ENCODE data around the gene NEK10.
"Not testable (repeated sequence)": the region's sequence is repeated elsewhere in the genome, so short reads cannot be mapped to it uniquely, and the experiment has no call there.

NEK10 gene

DNA sequence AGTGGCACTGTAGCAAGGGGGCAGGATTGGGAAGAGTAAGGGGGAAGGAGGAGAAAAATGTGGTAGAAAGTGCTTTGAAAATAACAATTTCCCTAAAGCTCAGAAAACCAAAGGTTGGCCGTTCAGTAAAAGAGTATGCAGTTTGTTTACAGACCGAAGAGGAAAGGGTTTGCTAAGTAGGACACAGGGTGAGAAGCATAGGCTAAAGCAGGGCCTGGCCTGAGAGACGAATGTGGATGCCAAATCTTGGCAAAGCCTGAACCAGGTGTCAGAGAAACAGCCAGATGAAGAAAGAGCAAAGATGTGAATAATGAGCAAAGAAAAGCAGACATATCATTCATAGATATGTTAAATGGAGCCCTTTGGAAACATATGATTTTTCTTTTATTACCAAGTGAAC is 17.1 kb downstream of the NEK10 start:
- DNase-seq (ENCODE audit: low read depth in 2 of 2), result no peak

DNA sequence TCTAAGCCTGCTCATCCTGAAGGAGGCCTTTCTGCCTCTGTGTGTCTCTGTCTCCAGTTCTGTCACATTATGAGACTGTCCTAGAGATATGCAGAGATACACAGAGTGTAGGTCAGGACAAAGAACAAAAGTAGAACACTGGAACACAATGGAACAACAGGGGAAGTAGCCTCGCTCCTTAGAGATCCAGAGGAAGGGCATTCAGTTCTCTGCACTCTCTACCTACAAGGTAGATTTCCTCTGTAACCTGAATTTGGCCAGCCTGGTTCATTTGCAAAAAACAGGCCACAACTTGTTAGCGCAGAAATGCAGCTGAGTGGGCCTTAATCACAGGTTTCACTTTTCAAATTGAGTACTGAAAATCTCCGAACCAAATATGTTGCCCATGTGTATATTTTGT is 19.4 kb downstream of the NEK10 start:
- no peak for DNase-seq (ENCODE audit: low read depth in 2 of 2)

- DNase-seq (ENCODE audit: low read depth in 2 of 2), result no peak
Measured at GRCh38 chr3:27345959-27346865, 23.0 kb downstream of the NEK10 start.

GRCh38 chr3:27345493-27345892 is 23.7 kb downstream of the NEK10 start:
- no peak for DNase-seq (ENCODE audit: low read depth in 2 of 2)

- DNase-seq (ENCODE audit: low read depth in 2 of 2), result no peak
Measured at GRCh38 chr3:27345045-27345444, 24.1 kb downstream of the NEK10 start.

GRCh38 chr3:27344192-27344591 is 25.0 kb downstream of the NEK10 start:
- no peak for DNase-seq (ENCODE audit: low read depth in 2 of 2)

DNA sequence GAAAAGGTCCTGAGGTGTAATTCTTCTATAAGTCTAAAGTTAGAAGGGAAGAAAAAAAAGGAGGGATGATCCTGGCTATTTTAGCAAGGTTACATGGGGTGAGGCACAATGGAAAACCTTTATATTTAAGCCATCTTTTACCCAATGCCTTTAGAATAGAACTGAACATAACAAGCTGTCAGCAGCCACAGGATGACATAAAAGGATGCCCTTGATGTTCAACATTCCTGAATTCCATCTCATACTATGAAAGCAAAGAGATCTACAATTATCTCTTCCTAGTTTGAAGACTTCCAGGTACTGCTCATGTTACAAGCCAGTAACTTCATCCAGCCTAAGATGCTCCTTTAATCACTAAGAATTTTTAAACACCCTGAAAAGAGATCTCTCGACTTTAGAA is 26.9 kb downstream of the NEK10 start:
- DNase-seq (ENCODE audit: low read depth in 2 of 2), result no peak

- DNase-seq (ENCODE audit: low read depth in 2 of 2), result no peak
Measured at GRCh38 chr3:27340534-27340933, 28.6 kb downstream of the NEK10 start.

DNA sequence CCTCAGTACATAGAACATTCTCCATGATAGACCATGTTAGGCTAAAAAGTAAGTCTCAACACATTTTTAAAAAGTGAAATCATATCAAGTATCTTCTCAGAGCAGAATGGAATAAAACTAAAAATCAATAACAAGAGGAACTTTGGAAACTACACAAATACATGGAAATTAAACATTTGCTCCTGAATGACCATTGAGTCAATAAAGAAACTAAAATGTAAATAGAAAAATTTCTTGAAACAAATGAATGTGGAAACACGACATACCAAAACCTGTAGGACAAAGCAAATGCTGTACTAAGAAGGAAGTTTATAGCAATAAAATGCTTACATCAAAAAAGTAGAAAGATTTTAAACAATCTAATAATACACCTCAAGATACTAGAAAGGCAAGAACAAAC is 33.6 kb downstream of the NEK10 start:
- DNase-seq (ENCODE audit: low read depth in 2 of 2), result no peak

- no peak for DNase-seq (ENCODE audit: low read depth in 2 of 2)
Measured at GRCh38 chr3:27333843-27334242, 35.3 kb downstream of the NEK10 start.

DNA sequence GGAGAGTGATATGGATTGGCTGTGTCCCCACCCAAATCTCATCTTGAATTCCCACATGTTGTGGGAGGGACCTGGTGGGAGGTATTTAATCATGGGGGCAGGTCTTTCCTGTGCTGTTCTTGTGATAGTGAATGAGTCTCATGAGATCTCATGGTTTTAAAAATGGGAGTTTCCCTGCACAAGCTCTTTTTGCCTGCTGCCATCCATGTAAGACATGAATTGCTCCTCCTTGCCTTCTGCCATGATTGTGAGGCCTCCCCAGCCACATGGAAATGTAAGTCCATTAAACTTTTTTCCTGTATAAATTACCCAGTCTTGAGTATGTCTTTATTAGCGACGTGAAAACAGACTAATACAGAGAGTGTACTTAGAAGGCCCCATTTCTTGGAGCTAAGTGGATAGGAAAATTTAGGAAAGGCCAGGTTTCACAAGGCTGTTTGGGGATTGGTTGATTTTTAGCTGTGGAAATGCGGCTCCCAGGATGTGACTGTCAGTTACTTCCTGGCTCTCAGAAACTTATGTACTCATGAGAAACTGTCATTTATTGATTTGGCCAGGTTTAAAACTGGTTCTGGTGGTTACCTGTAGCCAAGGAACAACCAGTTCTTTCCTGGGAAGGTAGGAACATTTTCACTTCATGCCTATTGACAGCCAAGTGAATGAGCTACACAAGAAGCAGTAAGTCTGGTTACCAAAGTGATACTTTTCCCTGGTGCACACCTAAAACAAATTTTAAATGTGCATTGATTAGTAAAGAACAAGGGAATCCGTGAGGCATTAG is 40.0 kb downstream of the NEK10 start:
- DNase-seq (ENCODE audit: low read depth in 2 of 2), result not testable (repeated sequence)

- DNase-seq (ENCODE audit: low read depth in 2 of 2), result no peak
Measured at GRCh38 chr3:27326629-27327545, 42.3 kb downstream of the NEK10 start.

DNA sequence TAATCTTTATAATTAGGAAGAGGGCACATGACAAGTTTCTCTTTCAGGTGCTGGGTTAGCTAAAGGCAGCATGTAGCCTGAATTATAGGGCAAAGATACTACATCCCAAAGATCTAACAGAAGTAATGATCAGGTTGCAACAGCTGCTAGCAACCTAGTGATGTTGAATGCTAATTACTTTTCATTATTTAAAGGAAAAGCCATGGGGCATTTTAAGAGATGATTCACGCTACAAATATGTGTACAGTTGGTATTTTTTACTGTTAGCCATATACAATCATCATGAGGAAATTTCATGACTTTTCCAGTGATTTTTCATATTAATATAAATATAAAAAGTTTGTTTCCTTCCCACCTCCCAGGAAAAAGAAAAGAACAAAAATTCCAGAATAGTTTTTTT is 43.0 kb downstream of the NEK10 start:
- DNase-seq (ENCODE audit: low read depth in 2 of 2), result no peak

- DNase-seq (ENCODE audit: low read depth in 2 of 2), result no peak
Measured at GRCh38 chr3:27325419-27325818, 43.8 kb downstream of the NEK10 start.

DNA sequence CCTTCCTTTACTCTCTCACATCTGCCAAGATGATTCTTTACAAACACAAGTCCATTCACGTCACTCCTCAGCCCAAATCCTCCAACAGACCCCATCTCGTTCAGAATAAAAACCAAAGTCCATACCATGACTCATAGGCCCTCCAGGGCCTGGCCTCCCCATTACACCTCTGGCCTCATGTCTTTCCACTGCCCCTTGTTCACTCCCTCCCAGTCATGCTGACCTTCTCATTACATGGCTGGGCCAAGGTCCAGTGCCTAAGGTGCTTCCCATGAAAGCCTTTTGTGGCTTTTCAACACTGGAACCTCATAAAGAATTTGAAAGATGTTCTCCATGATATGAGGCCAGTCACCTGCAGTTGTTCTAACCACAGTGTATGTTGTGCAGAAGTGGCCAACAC is 44.5 kb downstream of the NEK10 start:
- DNase-seq (ENCODE audit: low read depth in 2 of 2), result no peak

DNA sequence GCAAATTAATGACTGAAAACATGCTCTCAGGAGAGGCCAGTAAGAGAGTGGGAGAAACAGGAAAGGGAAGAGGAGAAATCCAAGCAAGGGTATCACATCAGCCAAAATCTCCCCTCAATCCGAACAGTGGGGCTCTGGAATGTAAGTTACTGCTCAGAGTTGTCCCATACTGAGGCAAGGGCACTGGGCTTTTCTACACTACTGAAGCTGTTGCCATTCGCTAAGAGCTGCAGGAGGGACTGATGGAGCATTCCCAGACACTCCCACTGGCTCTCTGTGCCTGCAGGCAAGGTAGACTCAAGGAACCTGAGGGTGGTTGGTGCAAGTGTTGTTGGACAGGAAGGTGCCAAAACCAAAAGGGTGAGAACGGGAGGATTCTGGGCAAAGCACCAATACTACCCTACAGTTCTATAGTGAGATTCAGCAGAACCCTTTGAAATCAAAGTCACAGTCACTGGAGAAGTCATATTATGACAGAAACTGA is 46.1 kb downstream of the NEK10 start:
- DNase-seq (ENCODE audit: low read depth in 2 of 2), result no peak

- DNase-seq (ENCODE audit: low read depth in 2 of 2), result no peak
Measured at GRCh38 chr3:27322634-27323033, 46.5 kb downstream of the NEK10 start.

DNA sequence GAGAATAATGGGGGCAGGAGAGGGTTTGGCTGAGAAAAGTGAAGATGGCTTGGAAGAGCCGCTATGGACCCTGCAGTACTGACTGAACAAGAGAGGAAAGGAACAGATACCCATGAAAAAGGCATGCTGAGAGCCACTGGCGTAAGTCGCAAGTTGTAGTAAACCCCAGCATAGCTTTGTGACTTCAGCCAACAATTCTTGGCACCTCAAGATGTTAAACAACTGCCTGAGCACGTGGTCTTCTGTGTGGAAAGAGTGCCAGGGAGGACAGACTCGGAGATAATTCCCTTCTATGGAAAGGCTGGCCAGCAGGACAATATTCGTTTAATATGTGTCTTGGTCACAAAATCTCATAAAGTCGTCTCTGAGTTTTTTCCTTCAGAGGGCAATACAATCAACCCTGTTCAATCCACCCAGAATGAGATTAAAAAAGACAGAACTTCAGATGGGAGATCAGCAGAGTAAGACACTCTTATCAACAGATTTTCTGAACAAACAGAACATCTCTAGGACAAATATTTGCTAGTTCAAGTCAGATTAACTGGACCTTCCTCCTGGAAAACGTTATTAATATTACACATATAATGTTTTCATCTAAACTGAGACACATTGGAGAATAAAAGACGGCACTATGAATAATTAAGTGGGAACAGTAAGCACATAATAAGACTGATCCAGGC is 49.2 kb downstream of the NEK10 start:
- no peak for DNase-seq (ENCODE audit: low read depth in 2 of 2)

- DNase-seq (ENCODE audit: low read depth in 2 of 2), result no peak
Measured at GRCh38 chr3:27319304-27319703, 49.9 kb downstream of the NEK10 start.

DNA sequence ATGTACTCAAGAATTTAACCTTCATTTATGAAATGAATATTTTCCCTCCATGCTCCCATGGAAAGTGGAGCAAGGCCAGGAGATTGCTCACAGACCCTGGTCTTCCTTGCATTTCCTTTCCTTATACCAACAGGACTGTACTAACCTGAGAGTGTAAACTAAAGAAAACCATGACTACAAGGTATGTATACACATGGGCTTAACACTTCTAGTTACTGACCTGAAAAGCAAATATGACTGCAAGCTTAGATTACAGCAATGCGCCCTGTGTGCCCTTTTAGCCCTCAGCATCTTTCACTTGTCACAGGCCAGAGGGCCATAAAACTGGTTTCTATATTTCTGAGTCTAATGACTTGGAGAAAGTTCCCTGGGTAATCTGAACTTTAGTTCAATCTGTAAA is 52.1 kb downstream of the NEK10 start:
- no peak for DNase-seq (ENCODE audit: low read depth in 2 of 2)

GRCh38 chr3:27315003-27315402 is 54.2 kb downstream of the NEK10 start:
- no peak for DNase-seq (ENCODE audit: low read depth in 2 of 2)

All from stimulated activated CD4-positive, alpha-beta T cell treated with anti-CD3 and anti-CD28 coated beads, Interleukin-4, amount 100 ng/mL, for 48 hours (primary cell).